Stimulated activated CD4-positive, alpha-beta T cell treated with anti-CD3 and anti-CD28 coated beads, Interleukin-4, amount 100 ng/mL, for 24 hours (primary cell): ENCODE data around the gene ZFP3.
"Not testable (repeated sequence)": the region's sequence is repeated elsewhere in the genome, so short reads cannot be mapped to it uniquely, and the experiment has no call there.

ENCODE experiments used
- DNase-seq: peaks from one replicate; pipeline ENCODE4 v3.0.0-alpha.2; 2020

ZFP3 gene

DNA sequence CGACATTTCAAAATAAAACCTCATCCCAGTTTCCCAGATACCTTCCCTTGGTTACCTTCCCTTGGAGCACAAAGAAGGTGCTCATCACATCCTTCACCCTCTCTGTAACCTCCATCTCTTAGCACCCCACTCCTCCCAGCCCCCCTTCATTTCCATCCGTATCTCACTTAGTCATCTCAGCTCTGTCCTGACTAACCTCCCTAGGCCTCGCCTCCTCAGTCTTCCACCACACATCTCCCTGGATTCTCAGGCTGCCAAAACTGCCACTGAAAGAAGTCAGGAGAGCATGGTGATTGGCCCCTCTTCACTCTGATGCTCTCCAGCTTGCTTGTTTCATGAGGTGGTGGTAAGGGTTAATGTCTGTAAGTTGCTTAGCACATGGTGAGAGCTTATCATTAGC is 2.3 kb downstream of the ZFP3 start:
- DNase-seq = no peak

- no peak for DNase-seq
Observed at GRCh38 chr17:5092218-5093010, 14.1 kb downstream of the ZFP3 start.

DNA sequence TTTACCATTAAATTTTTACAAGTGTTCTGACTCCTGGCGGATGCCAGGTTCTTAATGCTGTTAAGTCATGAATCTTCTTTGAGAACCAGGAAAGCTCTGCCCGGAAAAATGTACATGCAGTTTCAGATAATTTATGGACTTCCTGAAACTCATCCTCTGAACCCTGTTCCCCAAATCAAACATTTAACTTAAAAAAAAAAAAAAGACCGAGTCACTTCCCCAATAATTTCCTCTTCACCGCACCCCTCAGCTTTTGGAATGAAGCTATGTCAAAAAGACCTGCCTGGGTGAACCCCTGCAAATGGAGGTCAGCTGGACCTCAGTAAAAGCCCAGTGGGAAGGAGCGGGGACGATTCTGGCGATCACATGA is 18.4 kb downstream of the ZFP3 start:
- DNase-seq = no peak

DNA sequence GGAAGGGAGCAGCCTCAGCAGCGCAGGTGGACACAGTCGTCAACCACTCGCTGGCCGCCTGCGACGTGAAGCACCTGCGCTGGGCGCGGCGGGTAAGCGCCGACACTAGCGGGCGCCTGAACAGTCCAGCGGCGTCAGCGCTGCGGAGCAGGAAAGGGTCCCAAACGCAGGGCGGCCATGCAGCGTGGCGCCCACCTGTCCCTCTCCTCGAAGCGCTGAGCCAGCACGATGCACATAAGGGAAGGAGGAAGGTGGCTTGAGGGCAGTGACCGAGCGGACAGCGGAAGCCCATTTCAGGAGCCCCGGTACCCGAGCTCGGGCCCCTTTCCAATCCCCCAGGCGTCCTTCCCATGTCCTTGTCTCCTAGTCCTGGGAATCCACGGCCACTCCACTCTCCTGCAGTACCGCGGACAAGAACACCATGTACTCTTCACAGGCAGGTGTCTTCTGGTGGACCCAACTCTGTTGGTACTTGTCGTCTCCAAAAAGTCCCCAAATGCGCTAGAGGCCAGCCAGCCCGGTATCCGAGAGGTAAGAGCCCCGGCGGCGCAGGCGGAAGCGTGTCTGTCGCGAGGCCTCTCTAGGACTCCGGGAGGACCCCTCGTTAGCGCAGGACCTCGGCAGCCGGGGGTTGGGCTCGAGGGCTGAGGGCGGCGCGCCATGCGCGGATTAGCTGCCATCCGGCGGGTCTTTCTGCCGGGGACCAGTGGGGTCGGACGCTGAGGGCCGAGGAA is 19.0 kb downstream of the ZFP3 start:
- DNase-seq = no peak

DNA sequence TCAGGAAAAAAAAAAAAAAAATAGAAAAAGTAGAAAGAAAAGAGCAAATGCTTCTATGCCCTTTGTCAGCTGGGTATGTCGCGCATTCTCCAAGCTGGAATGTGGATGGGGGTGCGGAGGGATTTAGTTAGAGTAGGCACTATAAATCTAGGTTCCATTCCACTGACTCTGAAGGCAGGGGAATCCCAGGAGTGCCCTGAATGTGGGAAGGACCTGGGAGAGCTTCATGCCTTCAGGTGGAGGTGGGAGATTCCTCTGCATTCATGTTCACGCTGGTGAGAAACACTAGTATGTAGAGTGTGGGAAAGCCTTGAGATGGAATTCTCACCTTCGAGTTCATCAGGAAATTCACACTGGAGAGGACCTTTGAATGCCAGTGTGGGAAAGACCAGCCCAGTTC is 21.0 kb downstream of the ZFP3 start:
- DNase-seq = no peak

DNA sequence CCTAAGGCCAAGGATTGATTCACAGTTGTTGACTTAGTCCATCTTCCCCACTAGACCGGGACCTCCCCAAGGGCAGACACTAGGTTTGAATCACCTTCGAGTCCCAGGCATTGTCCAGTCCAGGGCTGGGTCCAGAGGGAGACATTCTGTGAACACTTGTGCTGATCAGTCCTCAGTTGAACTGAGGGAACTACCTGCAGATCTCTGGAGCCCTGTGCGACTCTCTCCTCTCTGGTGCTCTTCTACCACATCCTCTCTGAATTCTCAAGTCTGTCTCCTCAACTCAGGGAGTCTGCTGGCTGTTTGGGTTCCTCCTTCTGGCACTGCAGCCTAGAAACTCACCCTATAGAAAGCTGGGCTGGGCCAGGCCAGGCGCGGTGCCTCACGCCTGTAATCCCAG is 22.6 kb downstream of the ZFP3 start:
- no peak for DNase-seq

DNA sequence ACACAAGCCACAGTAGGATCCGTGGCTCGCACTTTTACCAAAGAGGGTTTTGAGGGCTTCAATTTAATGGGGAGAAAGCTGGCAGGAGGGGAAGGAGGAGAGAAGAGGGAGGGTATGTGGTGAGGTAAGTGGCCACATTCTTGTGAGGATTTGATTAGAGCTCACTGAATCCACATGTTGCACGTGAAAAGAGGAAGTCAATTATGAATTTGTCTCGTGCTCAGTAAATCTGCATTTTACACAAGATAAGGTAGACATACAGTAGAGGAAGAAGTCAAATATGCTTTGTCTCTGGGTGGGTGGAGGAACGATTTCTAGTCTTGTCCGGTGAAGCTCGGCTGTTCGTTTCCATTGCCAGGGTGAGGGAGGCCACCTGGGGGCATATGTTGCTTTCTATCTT is 32.5 kb downstream of the ZFP3 start:
- no peak for DNase-seq

GRCh38 chr17:5111402-5112204 is 33.3 kb downstream of the ZFP3 start, which contains the start of gene ZNF232:
Gene ZNF232, minus strand, starts transcription at chr17:5111878. Its CDS starts 56 bp downstream, at chr17:5111822.
- DNase-seq = peak; percentile 92

GRCh38 chr17:5115673-5116651 is 37.7 kb downstream of the ZFP3 start, which contains the start of gene USP6:
Gene USP6, plus strand, starts transcription at chr17:5116032. Its CDS starts 14,336 bp downstream, at chr17:5130368.
- DNase-seq = no peak

DNA sequence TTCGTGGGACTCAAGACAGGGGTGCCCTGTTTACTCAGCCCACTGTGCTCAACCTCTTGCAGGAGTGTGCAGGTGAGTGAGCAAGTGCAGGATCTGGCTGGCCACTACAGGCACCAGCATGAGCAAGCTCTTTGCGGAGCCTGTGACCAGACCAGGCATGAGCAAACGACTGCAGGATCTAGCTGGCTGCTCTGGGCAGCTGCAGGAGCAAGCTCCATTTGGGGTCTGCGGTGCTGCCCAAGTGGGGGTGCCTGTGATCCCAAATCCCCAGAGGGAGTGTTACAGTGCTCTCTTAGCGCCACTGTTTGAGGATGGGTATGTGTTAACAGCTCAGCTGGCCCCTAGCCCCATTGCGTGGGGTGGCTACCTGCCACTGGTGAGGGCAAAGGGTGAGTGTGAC is 40.0 kb downstream of the ZFP3 start:
- DNase-seq = no peak

GRCh38 chr17:5120036-5120435 is 41.8 kb downstream of the ZFP3 start:
- DNase-seq = no peak

- DNase-seq = not testable (repeated sequence)
Observed at GRCh38 chr17:5120436-5121185, 42.3 kb downstream of the ZFP3 start.

GRCh38 chr17:5121186-5121841 is 43.0 kb downstream of the ZFP3 start:
- no peak for DNase-seq

DNA sequence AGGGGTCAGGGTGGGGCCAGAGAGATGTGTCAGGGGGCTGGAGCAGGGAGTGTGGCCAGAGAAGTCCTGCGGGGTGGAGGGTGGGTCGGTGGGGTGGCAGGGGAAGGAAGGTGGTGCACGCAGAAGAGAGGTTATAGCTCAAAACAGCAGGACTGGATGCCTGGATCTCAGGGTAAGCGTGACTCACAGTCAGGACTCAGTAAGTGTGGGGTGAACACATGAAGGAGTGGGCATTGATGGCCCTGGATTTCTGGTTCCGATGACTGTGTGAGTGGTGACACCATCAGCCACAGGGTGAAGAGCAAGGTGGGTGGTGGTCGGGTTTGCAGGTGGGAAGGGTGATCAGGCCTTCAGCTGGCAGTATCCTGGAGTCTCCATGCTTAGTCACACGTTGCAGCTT is 43.8 kb downstream of the ZFP3 start:
- not testable (repeated sequence) for DNase-seq

- DNase-seq = no peak
Observed at GRCh38 chr17:5122586-5123342, 44.5 kb downstream of the ZFP3 start.

GRCh38 chr17:5123343-5124124 is 45.3 kb downstream of the ZFP3 start:
- no peak for DNase-seq

DNA sequence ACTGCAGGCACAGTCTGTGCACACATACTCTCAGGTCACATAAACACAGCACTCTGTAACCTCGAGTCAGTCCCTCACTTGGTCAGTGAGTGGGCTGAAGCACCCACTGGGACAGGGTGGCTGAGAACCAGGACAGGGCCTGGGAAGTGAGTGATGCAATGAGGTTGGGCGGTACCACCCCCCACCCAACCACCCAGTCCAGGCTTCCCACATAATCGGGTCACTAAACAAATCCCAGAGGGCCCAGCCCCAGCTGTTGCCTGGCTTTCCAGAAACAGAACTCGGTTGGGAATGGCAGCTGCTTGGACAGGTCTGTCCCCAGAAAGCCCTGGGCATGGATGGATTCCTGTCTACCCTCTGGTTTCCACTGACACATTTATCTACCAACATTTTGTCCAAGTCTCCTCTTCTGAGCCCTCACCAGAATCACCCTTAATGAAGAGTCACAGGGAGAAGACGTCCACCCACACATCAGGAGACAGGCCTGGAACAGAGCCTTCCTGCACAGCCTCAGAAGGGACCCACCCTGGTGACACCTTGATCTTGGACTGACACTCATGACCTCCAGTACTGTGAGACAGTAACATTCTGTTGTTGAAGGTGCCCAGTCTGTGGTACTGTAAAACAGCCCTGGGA is 46.0 kb downstream of the ZFP3 start:
- DNase-seq = not testable (repeated sequence)

GRCh38 chr17:5124896-5125295 is 46.6 kb downstream of the ZFP3 start:
- not testable (repeated sequence) for DNase-seq
